Pons (tissue), 1 donor: ENCODE results near the gene SPON1.
A peak's percentile ranks its signal among the peaks of the same experiment; 100 is the strongest.
"Not testable (repeated sequence)": the region's sequence is repeated elsewhere in the genome, so short reads cannot be mapped to it uniquely, and the experiment has no call there.

Experiments
- DNase-seq: peaks from one replicate; pipeline ENCODE4 v3.0.0-alpha.2; 2016; ENCODE audit warnings: low spot score

The SPON1 gene

GRCh38 chr11:14275076-14275475, 312.6 kb downstream of the SPON1 start:
- no peak for DNase-seq

DNA sequence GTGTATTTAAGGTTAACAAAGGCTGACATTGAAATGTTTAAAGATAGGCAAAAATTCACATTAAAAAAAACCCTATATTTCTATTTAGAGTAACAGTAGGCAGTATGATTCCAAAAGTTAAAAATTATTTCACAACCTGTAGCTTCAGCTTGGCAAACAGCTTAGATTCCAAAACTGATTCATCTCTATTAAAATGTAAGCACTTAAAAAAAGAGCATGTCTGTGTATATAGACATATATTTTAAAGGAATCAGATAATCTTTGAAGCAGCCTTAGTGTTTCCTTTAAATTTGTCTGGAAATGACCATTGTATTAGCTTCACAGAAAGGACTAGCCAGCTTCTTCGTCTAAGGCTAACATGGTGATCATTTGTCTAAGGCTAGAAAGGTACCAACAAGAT, 316.3 kb downstream of the SPON1 start:
- not testable (repeated sequence) for DNase-seq

- no peak for DNase-seq
These were observed 325.8 kb downstream of the SPON1 start for GRCh38 chr11:14288189-14288935.

- DNase-seq: no peak
These were observed 327.9 kb downstream of the SPON1 start for GRCh38 chr11:14290422-14290821.

DNA sequence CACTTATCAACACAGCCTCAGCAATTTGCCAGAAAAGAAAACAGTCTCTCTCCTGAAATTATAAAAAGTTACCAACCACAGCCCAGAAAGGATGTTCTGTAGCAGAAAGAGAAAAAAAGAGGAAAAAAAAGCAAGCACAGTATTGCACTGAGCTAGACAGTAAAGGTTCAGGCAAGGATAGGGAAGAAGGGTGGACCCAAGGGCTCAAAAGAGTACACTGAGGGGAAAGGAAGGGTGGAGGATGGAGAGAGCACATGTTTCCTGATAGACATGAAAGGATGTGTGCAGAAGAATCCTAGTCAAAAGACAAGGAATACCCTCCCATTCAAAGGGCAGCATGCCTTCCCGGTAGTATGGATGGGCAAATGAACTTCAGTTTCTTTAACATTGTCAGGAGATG, 337.4 kb downstream of the SPON1 start:
- DNase-seq: no peak

DNA sequence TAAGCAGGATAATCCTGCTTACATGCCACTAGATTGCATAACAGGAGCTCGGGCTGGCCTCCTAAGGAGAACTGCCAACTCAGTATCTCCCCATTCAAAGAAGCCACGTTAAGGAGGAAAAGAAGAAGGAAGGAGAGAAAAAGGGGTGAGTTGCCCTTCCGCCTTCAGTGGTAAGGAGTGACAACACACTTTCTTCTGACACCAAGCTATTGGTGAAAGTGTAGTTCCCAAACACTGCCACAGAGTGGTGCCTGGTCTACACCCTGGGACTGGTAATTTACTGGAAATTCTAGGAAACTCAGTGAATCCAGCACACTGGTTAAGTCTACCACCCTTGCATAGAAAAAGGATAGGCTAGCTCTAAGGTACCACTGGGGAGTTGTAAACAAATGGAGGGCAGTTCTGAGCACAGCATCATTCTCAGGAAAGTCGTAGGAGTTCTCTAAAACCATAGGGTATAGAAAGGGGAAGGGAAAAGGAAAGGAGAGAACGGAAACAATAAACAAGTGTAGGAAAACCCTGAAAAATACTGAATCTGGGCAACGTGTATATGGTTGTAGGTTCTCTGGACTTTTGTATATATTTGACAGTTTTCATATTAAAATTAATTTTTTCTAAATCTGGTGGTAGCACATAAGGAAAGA, 338.3 kb downstream of the SPON1 start:
- DNase-seq: peak; percentile 87

DNA sequence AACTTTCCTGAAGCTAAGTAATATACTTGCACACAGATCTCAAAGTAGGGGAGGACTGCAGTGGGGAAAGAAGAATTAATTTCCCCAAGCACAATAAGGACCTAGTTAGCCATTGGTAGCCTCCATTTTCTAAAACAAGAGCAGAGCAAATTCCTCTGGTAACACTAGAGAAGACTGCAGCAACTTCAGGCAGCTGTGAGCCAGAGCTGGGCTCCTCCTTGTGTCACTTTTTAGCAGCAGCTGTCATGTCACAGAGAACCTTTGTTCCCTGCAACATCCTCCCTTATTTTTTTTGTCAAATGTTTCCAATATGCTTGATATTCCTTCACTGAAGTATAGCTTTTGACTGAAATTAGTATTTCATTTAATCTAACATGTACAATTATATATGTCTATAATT, 342.1 kb downstream of the SPON1 start:
- DNase-seq: no peak

- no peak for DNase-seq
These were observed 343.1 kb downstream of the SPON1 start for GRCh38 chr11:14305649-14306048.

GRCh38 chr11:14306481-14306880, 344.0 kb downstream of the SPON1 start:
- no peak for DNase-seq

DNA sequence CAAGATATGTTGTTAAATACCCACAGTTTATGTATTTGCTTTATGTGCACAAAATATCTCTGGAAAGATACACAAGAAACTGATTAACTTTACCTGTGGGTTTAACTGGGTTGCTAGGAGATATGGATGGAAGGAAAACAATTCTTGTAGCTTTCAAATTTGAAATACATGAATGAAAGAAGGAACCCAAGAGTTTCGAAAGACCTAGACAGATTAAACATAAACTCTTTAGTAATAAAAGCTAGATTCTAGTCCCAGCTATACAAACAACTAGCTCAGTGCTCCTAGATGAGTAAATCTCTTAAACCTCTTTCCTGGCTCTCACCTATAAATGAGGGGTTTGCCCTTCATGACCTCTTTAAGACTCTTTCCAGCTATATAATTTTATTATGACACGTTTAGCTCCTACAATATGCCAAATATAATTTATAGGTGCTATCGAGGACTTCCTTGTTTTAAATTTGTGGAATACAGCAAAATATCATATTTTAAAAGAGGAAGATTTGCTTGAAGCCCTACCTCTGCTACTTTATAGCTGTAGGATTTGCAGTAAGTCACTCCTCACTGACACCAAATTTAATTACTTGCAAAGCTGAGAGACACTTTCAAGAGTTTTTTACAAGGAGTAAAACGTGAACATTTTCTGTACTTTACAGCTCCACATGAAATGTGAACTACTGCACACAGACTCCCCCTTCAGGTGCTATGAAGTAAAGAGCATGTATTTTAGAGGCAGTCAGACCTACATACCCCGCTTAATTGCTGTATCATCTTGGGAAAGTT, 345.8 kb downstream of the SPON1 start:
- DNase-seq: peak; percentile 9

GRCh38 chr11:14308897-14309387, 346.4 kb downstream of the SPON1 start:
- DNase-seq: no peak

- DNase-seq: no peak
These were observed 347.1 kb downstream of the SPON1 start for GRCh38 chr11:14309425-14310192.

- DNase-seq: no peak
These were observed 348.2 kb downstream of the SPON1 start for GRCh38 chr11:14310679-14311078.

- DNase-seq: no peak
These were observed 350.4 kb downstream of the SPON1 start for GRCh38 chr11:14312736-14313438.

- DNase-seq: no peak
These were observed 351.6 kb downstream of the SPON1 start for GRCh38 chr11:14314127-14314526.

DNA sequence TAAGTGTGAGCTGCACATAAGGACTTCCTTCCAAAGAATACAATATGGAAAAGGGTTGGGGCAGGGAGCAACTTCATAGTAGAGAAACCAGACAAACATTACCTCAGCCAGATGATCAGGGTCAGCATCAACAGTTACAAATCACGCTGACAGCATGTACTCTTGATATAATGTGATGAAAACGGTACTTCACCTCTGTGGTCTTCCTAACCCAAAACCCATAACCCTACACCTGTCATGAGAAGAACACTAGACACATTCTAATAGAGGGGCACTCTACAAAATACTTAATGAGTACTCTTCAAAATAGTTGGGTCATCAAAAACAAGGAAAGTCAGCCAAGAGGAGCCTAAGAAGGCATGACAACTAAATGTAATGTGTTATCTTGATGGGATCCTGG, 352.6 kb downstream of the SPON1 start:
- no peak for DNase-seq
